ENCODE data around the gene SMYD1. TPM values are rescaled to one million over a fixed set of nuclear protein-coding genes. Genes with fewer than 3 reads are reported as not detected.

Gene SMYD1
- total RNA-seq, 1 experiment from 2014 or later: not detected

GRCh38 chr2:88139804-88140203 is 72.2 kb downstream of the SMYD1 start:
- Histone ChIP-seq H3K27me3 (no peaks in the 10 kb centered on the region), H3K4me3 (no peak overlapping the region), H3K36me3 (no peaks in the 10 kb centered on the region), H3K9me3 (no peaks in the 10 kb centered on the region)
- DNase-seq: no peak

- no peak overlapping the region for H3K4me3 ChIP-seq
- no peaks in the 10 kb centered on the region for H3K36me3 ChIP-seq
- no peak for DNase-seq
- no peaks in the 10 kb centered on the region for H3K27me3 ChIP-seq
- no peaks in the 10 kb centered on the region for H3K9me3 ChIP-seq
Observed at GRCh38 chr2:88141952-88142351, 74.3 kb downstream of the SMYD1 start.

- Histone ChIP-seq H3K9me3 (0 out of 2 replicates have a peak, but pooled peaks cover 1% of the 10 kb centered on the region), H3K36me3 (no peaks in the 10 kb centered on the region), H3K27me3 (no peaks in the 10 kb centered on the region), H3K4me3 (no peak overlapping the region)
- no peak for DNase-seq
Observed at GRCh38 chr2:88144271-88144670, 76.6 kb downstream of the SMYD1 start.

- H3K9me3 ChIP-seq: 0 out of 2 replicates have a peak, but pooled peaks cover 2% of the 10 kb centered on the region
- H3K4me3 ChIP-seq: no peak overlapping the region
- no peaks in the 10 kb centered on the region for H3K36me3 ChIP-seq
- no peak for DNase-seq
- H3K27me3 ChIP-seq: no peaks in the 10 kb centered on the region
Observed at GRCh38 chr2:88144914-88145497, 77.4 kb downstream of the SMYD1 start.

- Histone ChIP-seq H3K9me3 (0 out of 2 replicates have a peak, but pooled peaks cover 2% of the 10 kb centered on the region), H3K36me3 (no peaks in the 10 kb centered on the region), H3K4me3 (no peak overlapping the region), H3K27me3 (no peaks in the 10 kb centered on the region)
- DNase-seq: no peak
Observed at GRCh38 chr2:88146590-88146989, 79.0 kb downstream of the SMYD1 start.

- no peak for DNase-seq
- 0 out of 2 replicates have a peak, but pooled peaks cover 2% of the 10 kb centered on the region for H3K9me3 ChIP-seq
- H3K4me3 ChIP-seq: no peak overlapping the region
- no peaks in the 10 kb centered on the region for H3K27me3 ChIP-seq
- no peaks in the 10 kb centered on the region for H3K36me3 ChIP-seq
Observed at GRCh38 chr2:88147145-88147544, 79.5 kb downstream of the SMYD1 start.

- Histone ChIP-seq H3K36me3 (no peaks in the 10 kb centered on the region), H3K9me3 (peaks cover 6% of the 10 kb centered on the region; the same call in 1 of the 2 replicates), H3K27me3 (no peaks in the 10 kb centered on the region), H3K4me3 (no peak overlapping the region)
- DNase-seq: no peak
Observed at GRCh38 chr2:88148929-88149438, 81.4 kb downstream of the SMYD1 start.

GRCh38 chr2:88159481-88159880 is 91.9 kb downstream of the SMYD1 start:
- no peaks in the 10 kb centered on the region for H3K27me3 ChIP-seq
- no peak overlapping the region for H3K4me3 ChIP-seq
- DNase-seq: no peak
- H3K36me3 ChIP-seq: no peaks in the 10 kb centered on the region
- no peaks in the 10 kb centered on the region for H3K9me3 ChIP-seq

- Histone ChIP-seq H3K36me3 (no peaks in the 10 kb centered on the region), H3K9me3 (no peaks in the 10 kb centered on the region), H3K27me3 (no peaks in the 10 kb centered on the region), H3K4me3 (no peak overlapping the region)
- peak; percentile 12 for DNase-seq
Observed at GRCh38 chr2:88159955-88160415, 92.4 kb downstream of the SMYD1 start.

GRCh38 chr2:88160517-88160916 is 92.9 kb downstream of the SMYD1 start:
- no peaks in the 10 kb centered on the region for H3K36me3 ChIP-seq
- no peaks in the 10 kb centered on the region for H3K27me3 ChIP-seq
- H3K4me3 ChIP-seq: no peak overlapping the region
- no peak for DNase-seq
- no peaks in the 10 kb centered on the region for H3K9me3 ChIP-seq

- Histone ChIP-seq H3K36me3 (no peaks in the 10 kb centered on the region), H3K27me3 (no peaks in the 10 kb centered on the region), H3K9me3 (no peaks in the 10 kb centered on the region), H3K4me3 (no peak overlapping the region)
- DNase-seq: no peak
Observed at GRCh38 chr2:88161446-88162244, 94.0 kb downstream of the SMYD1 start.

Other genes starting within 250 kb of the SMYD1 start
- gene RGPD2, start 242.0 kb upstream of the SMYD1 start, total RNA-seq (2014; rRNA removed; shearing (Covaris generic); ENCODE audit: low replicate concordance): not detected in 2 replicates
- not detected in 2 replicates for gene RNU2-63P, start 51.3 kb upstream of the SMYD1 start, total RNA-seq (2014; rRNA removed; shearing (Covaris generic); ENCODE audit: low replicate concordance)
- gene KRCC1, start 12.0 kb upstream of the SMYD1 start, total RNA-seq (2014; rRNA removed; shearing (Covaris generic); ENCODE audit: low replicate concordance): 23.5 and 24.8 TPM in 2 replicates
- gene FABP1, start 60.2 kb downstream of the SMYD1 start, total RNA-seq (2014; rRNA removed; shearing (Covaris generic); ENCODE audit: low replicate concordance): not detected in 2 replicates
- 5.9 and 20.0 TPM in 2 replicates for gene THNSL2, start 102.5 kb downstream of the SMYD1 start, total RNA-seq (2014; rRNA removed; shearing (Covaris generic); ENCODE audit: low replicate concordance)